Spleen (tissue), 7 donors: Measurements from ENCODE around the gene ENTPD5.

Source experiments
- CTCF ChIP-seq, 11 experiments: fragments of 200-600 bp in 7 of 11; fragments of 450-650 bp in 4 of 11; sonication (generic) in 4 of 11; IDR thresholded peaks in 8 of 11; conservative IDR thresholded peaks in 3 of 11; 1 replicate in 7 of 11; 2 replicates in 4 of 11; pipeline versions ENCODE4 v1.4.0 to v1.8.0; 2016 to 2021; ENCODE audit warnings: antibody characterized with exemption in 11 of 11, inconsistent platforms in 4 of 11, mild to moderate bottlenecking in 1 of 11
- POLR2A ChIP-seq, 3 donors: fragments of 450-650 bp; IDR thresholded peaks; one replicate each; pipeline ENCODE4 v1.5.1; 2017; ENCODE audit warnings: antibody characterized with exemption in 3 of 3, mild to moderate bottlenecking in 1 of 3
- POLR2AphosphoS5 ChIP-seq, 3 donors: sonication (generic); formaldehyde crosslinking; IDR thresholded peaks; one replicate each; pipeline ENCODE4 v1.5.1; 2017; ENCODE audit warnings: antibody characterized with exemption in 3 of 3
- donor health status: DM: no; HTN: no; CAD: no; lungs with moderate emphysema.
- donor health status: DM: no; HTN: no; CAD: no.
- donor health status: DM: no; HTN: no; CAD: no.

GRCh38 chr14:73961192-73961591 is 57.9 kb downstream of the ENTPD5 start:
- TF ChIP-seq POLR2AphosphoS5 (IDR thresholded peaks at IDR 0.05) (peak in 1 of 3 donors; percentile 22), POLR2A (IDR thresholded peaks at IDR 0.05) (no peak), CTCF (IDR thresholded peaks at IDR 0.05 in 8 of 11, conservative IDR thresholded peaks at IDR 0.05 in 3 of 11) (no peak)
